Measurements from ENCODE around the gene LGALS1. TPM values are rescaled to one million over a fixed set of nuclear protein-coding genes. Genes with fewer than 3 reads are reported as not detected.
"Not testable (repeated sequence)": the region's sequence is repeated elsewhere in the genome, so short reads cannot be mapped to it uniquely, and the experiment has no call there.

LGALS1 gene
- total RNA-seq, 2 experiments from 2014 or later: 62.7 to 70.2 TPM

GRCh38 chr22:37639771-37640590 lies 35.5 kb upstream of the LGALS1 start:
- DNase-seq: peak; percentile 63
- Mint-ChIP-seq H3K36me3 (ENCODE audit: low read depth) (peaks cover 8% of the 10 kb centered on the region), H3K4me1 (ENCODE audit: low read depth) (peaks cover 65% of the 10 kb centered on the region), H3K27me3 (ENCODE audit: low read depth) (no peaks in the 10 kb centered on the region), H3K4me3 (peak overlapping the region; percentile 86), H3K27ac (peak overlapping the region; percentile 93), H3K9me3 (no peaks in the 10 kb centered on the region)
- intact Hi-C loops (cut with micrococcal nuclease): loop anchor here (2.0 kb wide), 1 partner anchor 13 kb away; no protein-coding TSS in a partner anchor
- CTCF ChIA-PET: interaction anchor here (0.8 to 7.4 kb wide), 4 partner anchors 14 to 40 kb away, joined by 3 to 260 read pairs (median 40); partner anchors contain the start of genes LGALS1 and NOL12

DNA sequence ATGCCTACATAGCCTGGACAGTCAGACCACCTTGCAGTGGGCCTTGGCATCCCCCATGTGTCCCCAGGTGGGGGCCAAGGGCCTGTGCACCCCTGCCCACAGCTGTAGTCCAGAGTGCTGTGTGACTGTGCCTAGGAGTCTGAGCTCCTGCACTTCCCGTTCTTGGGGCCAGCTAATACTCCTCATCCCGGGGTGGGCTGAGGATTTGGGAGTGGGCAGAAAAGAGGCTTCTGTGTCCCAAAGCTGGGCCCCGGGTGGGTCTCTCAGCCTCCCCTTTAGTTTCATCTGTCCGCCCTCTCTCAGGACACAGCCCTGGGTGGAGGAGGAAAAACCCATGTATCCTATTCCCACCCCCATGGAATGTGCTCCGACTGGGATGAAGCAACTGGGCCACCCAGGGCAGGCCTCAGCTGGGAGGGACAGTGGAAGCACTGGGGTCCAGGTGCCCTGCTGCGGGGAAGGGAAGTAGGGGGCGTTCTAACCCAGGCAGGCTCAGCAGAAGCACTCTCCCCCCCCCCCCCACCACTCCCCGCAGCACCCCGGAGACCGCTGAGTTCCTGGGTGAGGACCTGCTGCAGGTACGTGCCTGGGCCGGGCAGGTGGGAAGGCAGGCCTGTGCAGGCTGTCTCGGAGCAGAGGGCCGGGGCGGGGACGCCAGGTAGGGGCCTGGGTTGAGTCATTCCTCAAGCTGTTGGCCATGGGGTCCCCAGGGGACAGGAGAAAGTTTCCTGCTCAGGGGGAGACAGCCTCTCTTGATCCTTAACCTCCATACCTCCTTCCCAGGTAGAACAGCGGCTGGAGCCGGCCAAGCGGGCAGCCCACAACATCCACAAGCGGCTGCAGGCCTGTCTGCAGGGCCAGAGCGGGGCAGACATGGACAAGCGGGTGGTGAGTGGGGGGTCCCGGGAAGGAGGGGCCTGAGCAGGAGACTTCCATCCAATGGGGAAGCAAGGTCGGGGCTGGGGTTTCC lies 34.6 kb upstream of the LGALS1 start:
- Mint-ChIP-seq H3K27me3 (ENCODE audit: low read depth) (no peaks in the 10 kb centered on the region), H3K4me3 (peak overlapping the region; percentile 86), H3K36me3 (ENCODE audit: low read depth) (peaks cover 9% of the 10 kb centered on the region), H3K27ac (peak overlapping the region; percentile 93), H3K9me3 (no peaks in the 10 kb centered on the region), H3K4me1 (ENCODE audit: low read depth) (peaks cover 57% of the 10 kb centered on the region)
- DNase-seq: no peak
- CTCF ChIA-PET: interaction anchor here (0.8 to 7.4 kb wide), 10 partner anchors 8 to 39 kb away, joined by 3 to 260 read pairs (median 38); partner anchors contain the start of genes GGA1, LGALS1, NOL12 and PDXP
- intact Hi-C loops (cut with micrococcal nuclease): loop anchor here (2.0 kb wide), 1 partner anchor 14 kb away; no protein-coding TSS in a partner anchor

DNA sequence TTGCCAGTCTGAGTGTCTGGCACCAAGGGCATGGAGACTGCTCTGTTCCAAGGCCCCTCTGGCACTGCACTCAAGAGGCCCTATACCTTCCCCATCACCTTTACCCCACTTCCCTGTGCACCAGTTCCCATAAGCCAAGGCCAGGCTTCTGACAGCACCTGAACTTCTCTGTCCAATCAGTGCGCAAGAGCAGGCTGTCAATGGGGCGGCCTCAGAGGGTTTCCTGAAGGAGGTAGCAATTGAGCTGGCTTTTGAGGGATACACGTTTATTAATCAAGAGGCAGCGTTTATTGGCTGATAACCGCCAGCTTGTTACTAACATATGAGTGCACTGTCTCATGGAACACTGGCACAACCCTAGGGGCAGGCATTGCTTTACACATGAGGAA lies 33.9 kb upstream of the LGALS1 start:
- intact Hi-C loops (cut with micrococcal nuclease): loop anchor here (2.0 kb wide), 1 partner anchor 15 kb away; no protein-coding TSS in a partner anchor
- peaks cover 9% of the 10 kb centered on the region for H3K36me3 Mint-ChIP-seq (ENCODE audit: low read depth)

DNA sequence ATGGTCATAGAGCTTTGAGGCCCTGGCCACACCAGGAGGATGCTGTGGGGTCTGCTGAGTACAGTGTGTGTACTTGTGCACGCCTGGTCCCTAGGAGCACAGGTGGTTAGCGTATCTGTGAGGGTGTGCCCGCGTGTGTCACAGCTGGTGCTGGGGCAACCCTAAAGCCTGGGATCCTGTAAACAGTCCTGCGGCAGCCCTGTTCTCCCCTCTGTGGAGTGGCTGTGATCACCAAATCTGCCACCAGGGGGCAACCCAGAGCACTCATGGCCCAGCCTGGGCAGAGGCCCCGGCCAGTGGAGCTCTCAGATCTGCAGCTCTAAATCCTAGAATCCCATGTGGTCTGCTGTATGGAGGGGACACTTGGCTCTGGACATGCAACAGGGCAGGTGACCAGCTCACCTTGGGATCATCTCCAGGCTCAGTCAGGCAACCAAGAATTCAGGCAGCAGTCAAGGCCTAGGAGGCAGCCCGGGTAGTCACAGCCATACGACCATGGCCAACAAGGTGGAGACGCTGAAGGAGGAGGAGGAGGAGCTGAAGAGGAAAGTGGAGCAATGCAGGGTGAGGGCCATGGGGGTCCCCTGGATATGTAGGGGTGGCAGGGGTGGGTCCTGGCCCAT lies 32.1 kb upstream of the LGALS1 start:
- H3K27ac Mint-ChIP-seq: peak overlapping the region; percentile 47
- H3K4me3 Mint-ChIP-seq: no peak overlapping the region
- H3K27me3 Mint-ChIP-seq (ENCODE audit: low read depth): no peaks in the 10 kb centered on the region
- peak; percentile 93 for DNase-seq
- H3K36me3 Mint-ChIP-seq (ENCODE audit: low read depth): peaks cover 11% of the 10 kb centered on the region
- H3K9me3 Mint-ChIP-seq: no peaks in the 10 kb centered on the region
- intact Hi-C loops (cut with micrococcal nuclease): loop anchor here (1.0 kb wide), 2 partner anchors 15 to 38 kb away; partner anchors contain the start of gene PDXP
- peaks cover 34% of the 10 kb centered on the region for H3K4me1 Mint-ChIP-seq (ENCODE audit: low read depth)
- CTCF ChIA-PET: interaction anchor here (0.5 to 7.4 kb wide), 26 partner anchors 8 to 1038 kb away, joined by 3 to 260 read pairs (median 4); partner anchors contain the start of genes GCAT, GGA1, LGALS1 and MICALL1

More for the DNA sequence above, 33.9 kb upstream of the LGALS1 start:
- Mint-ChIP-seq H3K4me1 (ENCODE audit: low read depth) (peaks cover 52% of the 10 kb centered on the region), H3K9me3 (no peaks in the 10 kb centered on the region), H3K4me3 (peak overlapping the region; percentile 57), H3K27me3 (ENCODE audit: low read depth) (no peaks in the 10 kb centered on the region), H3K27ac (peak overlapping the region; percentile 46)
- CTCF ChIA-PET: interaction anchor here (2.9 to 7.4 kb wide), 9 partner anchors 9 to 55 kb away, joined by 13 to 260 read pairs (median 44); partner anchors contain the start of genes GGA1, LGALS1, NOL12 and PDXP
- DNase-seq: no peak

- Mint-ChIP-seq H3K27me3 (ENCODE audit: low read depth) (no peaks in the 10 kb centered on the region), H3K36me3 (ENCODE audit: low read depth) (peaks cover 21% of the 10 kb centered on the region), H3K27ac (no peak overlapping the region), H3K9me3 (no peaks in the 10 kb centered on the region), H3K4me3 (no peak overlapping the region), H3K4me1 (ENCODE audit: low read depth) (peaks cover 17% of the 10 kb centered on the region)
- CTCF ChIA-PET: no interaction called here
- intact Hi-C loops (cut with micrococcal nuclease): no loop called here
- DNase-seq: no peak
Measured at GRCh38 chr22:37647317-37647716, 28.1 kb upstream of the LGALS1 start.

- no peaks in the 10 kb centered on the region for H3K9me3 Mint-ChIP-seq
- H3K27me3 Mint-ChIP-seq (ENCODE audit: low read depth): no peaks in the 10 kb centered on the region
- H3K36me3 Mint-ChIP-seq (ENCODE audit: low read depth): peaks cover 24% of the 10 kb centered on the region
- intact Hi-C loops (cut with micrococcal nuclease): no loop called here
- peaks cover 12% of the 10 kb centered on the region for H3K4me1 Mint-ChIP-seq (ENCODE audit: low read depth)
- H3K27ac Mint-ChIP-seq: no peak overlapping the region
- H3K4me3 Mint-ChIP-seq: no peak overlapping the region
- CTCF ChIA-PET: no interaction called here
- no peak for DNase-seq
Measured at GRCh38 chr22:37647928-37648327, 27.5 kb upstream of the LGALS1 start.

- Mint-ChIP-seq H3K36me3 (ENCODE audit: low read depth) (peaks cover 20% of the 10 kb centered on the region), H3K4me1 (ENCODE audit: low read depth) (no peaks in the 10 kb centered on the region), H3K4me3 (no peak overlapping the region), H3K27me3 (ENCODE audit: low read depth) (no peaks in the 10 kb centered on the region), H3K27ac (no peak overlapping the region), H3K9me3 (no peaks in the 10 kb centered on the region)
- intact Hi-C loops (cut with micrococcal nuclease): no loop called here
- DNase-seq: no peak
- CTCF ChIA-PET: interaction anchor here (0.6 to 2.6 kb wide), 2 partner anchors 9 to 198 kb away, joined by 3 to 13 read pairs; no protein-coding TSS in a partner anchor
Measured at GRCh38 chr22:37650463-37651136, 24.8 kb upstream of the LGALS1 start.

- CTCF ChIA-PET: interaction anchor here (11.2 kb wide), 1 partner anchor 12 kb away, joined by 101 read pairs; no protein-coding TSS in a partner anchor
- no peak for DNase-seq
- intact Hi-C loops (cut with micrococcal nuclease): no loop called here
- no peak overlapping the region for H3K4me3 Mint-ChIP-seq
- H3K4me1 Mint-ChIP-seq (ENCODE audit: low read depth): peaks cover 16% of the 10 kb centered on the region
- H3K9me3 Mint-ChIP-seq: no peaks in the 10 kb centered on the region
- H3K27me3 Mint-ChIP-seq (ENCODE audit: low read depth): no peaks in the 10 kb centered on the region
- H3K27ac Mint-ChIP-seq: peak overlapping the region; percentile 30
- H3K36me3 Mint-ChIP-seq (ENCODE audit: low read depth): peaks cover 17% of the 10 kb centered on the region
Measured at GRCh38 chr22:37654563-37655251, 20.7 kb upstream of the LGALS1 start.

GRCh38 chr22:37655252-37655563 lies 20.2 kb upstream of the LGALS1 start:
- no peaks in the 10 kb centered on the region for H3K9me3 Mint-ChIP-seq
- no peak for DNase-seq
- no peak overlapping the region for H3K27ac Mint-ChIP-seq
- intact Hi-C loops (cut with micrococcal nuclease): no loop called here
- no peaks in the 10 kb centered on the region for H3K27me3 Mint-ChIP-seq (ENCODE audit: low read depth)
- peaks cover 21% of the 10 kb centered on the region for H3K4me1 Mint-ChIP-seq (ENCODE audit: low read depth)
- no peak overlapping the region for H3K4me3 Mint-ChIP-seq
- H3K36me3 Mint-ChIP-seq (ENCODE audit: low read depth): peaks cover 15% of the 10 kb centered on the region
- CTCF ChIA-PET: interaction anchor here (11.2 kb wide), 1 partner anchor 12 kb away, joined by 101 read pairs; no protein-coding TSS in a partner anchor

- H3K9me3 Mint-ChIP-seq; DNase-seq; intact Hi-C loops (cut with micrococcal nuclease); H3K4me3 Mint-ChIP-seq; H3K36me3 Mint-ChIP-seq (ENCODE audit: low read depth); H3K27me3 Mint-ChIP-seq (ENCODE audit: low read depth): not testable (repeated sequence)
- peak overlapping the region; percentile 72 for H3K27ac Mint-ChIP-seq
- peaks cover 34% of the 10 kb centered on the region for H3K4me1 Mint-ChIP-seq (ENCODE audit: low read depth)
- CTCF ChIA-PET: interaction anchor here (0.6 to 11.2 kb wide), 3 partner anchors 13 to 114 kb away, joined by 3 to 101 read pairs (median 4); no protein-coding TSS in a partner anchor
Measured at GRCh38 chr22:37656583-37656982, 18.9 kb upstream of the LGALS1 start.

Measured in activated naive CD4-positive, alpha-beta T cell treated with anti-CD3 and anti-CD28 coated beads for 36 hours (primary cell).